NCI-H2227 (cell line): Measurements from ENCODE around the gene CHST13.
"Not testable (repeated sequence)": the region's sequence is repeated elsewhere in the genome, so short reads cannot be mapped to it uniquely, and the experiment has no call there.

Source experiments
- DNase-seq: peaks from one replicate; lab custom pipeline; 2025; ENCODE audit not compliant: unreplicated experiment; lab: John Stamatoyannopoulos, UW

The CHST13 gene

GRCh38 chr3:126525091-126525852, 1.3 kb downstream of the CHST13 start:
- no peak for DNase-seq

- DNase-seq = no peak
Measured at GRCh38 chr3:126525853-126526667, 2.1 kb downstream of the CHST13 start.

- no peak for DNase-seq
Measured at GRCh38 chr3:126526668-126527005, 2.7 kb downstream of the CHST13 start.

- no peak for DNase-seq
Measured at GRCh38 chr3:126527006-126527405, 3.1 kb downstream of the CHST13 start.

GRCh38 chr3:126527455-126528211, 3.7 kb downstream of the CHST13 start:
- DNase-seq = no peak

- no peak for DNase-seq
Measured at GRCh38 chr3:126528419-126528799, 4.5 kb downstream of the CHST13 start.

GRCh38 chr3:126528800-126529541, 5.0 kb downstream of the CHST13 start:
- DNase-seq = no peak

- DNase-seq = no peak
Measured at GRCh38 chr3:126529585-126530170, 5.7 kb downstream of the CHST13 start.

GRCh38 chr3:126530171-126531050, 6.5 kb downstream of the CHST13 start:
- no peak for DNase-seq

- no peak for DNase-seq
Measured at GRCh38 chr3:126531051-126531330, 7.0 kb downstream of the CHST13 start.

GRCh38 chr3:126533506-126533905, 9.6 kb downstream of the CHST13 start:
- no peak for DNase-seq

GRCh38 chr3:126534716-126535115, 10.8 kb downstream of the CHST13 start:
- not testable (repeated sequence) for DNase-seq

- no peak for DNase-seq
Measured at GRCh38 chr3:126535636-126536035, 11.7 kb downstream of the CHST13 start.

GRCh38 chr3:126536126-126536525, 12.2 kb downstream of the CHST13 start:
- DNase-seq = no peak

- DNase-seq = no peak
Measured at GRCh38 chr3:126537116-126537729, 13.3 kb downstream of the CHST13 start.

GRCh38 chr3:126537730-126538281, 13.9 kb downstream of the CHST13 start:
- DNase-seq = no peak

- DNase-seq = no peak
Measured at GRCh38 chr3:126538316-126538715, 14.4 kb downstream of the CHST13 start.

GRCh38 chr3:126538966-126539365, 15.0 kb downstream of the CHST13 start:
- DNase-seq = no peak

GRCh38 chr3:126539558-126540250, 15.7 kb downstream of the CHST13 start:
- no peak for DNase-seq
